Measurements from ENCODE around the gene INTS4. TPM values are rescaled to one million over a fixed set of nuclear protein-coding genes. Genes with fewer than 3 reads are reported as not detected.

INTS4 gene
- total RNA-seq, 6 experiments from 2014 or later: 8.3 to 19.0 (median 14.7) TPM

GRCh38 chr11:77828926-77829325 is 165.5 kb downstream of the INTS4 start:
- ATAC-seq (no peak), DNase-seq (no peak)
- peaks cover 0 to 3% (median 1%) of the 10 kb centered on the region in 4 donors for H3K4me1 ChIP-seq
- H3K4me3 ChIP-seq: no peak overlapping the region
- TF ChIP-seq CTCF (IDR thresholded peaks at IDR 0.05) (no peak), POLR2A (IDR thresholded peaks at IDR 0.05) (no peak)
- intact Hi-C loops (cut with DNase I): no loop called here
- no peak overlapping the region for H3K27ac ChIP-seq
- H3K27me3 ChIP-seq: no peaks in the 10 kb centered on the region
- no peaks in the 10 kb centered on the region for H3K9me3 ChIP-seq
- H3K36me3 ChIP-seq: no peaks in the 10 kb centered on the region
- WGBS (ENCODE audit: insufficient coverage, low coverage, low lambda C conversion rate, missing lambda C conversion rate): 94% methylated on average over 2 of the region's 2 CpGs

Small RNA genes within 50 kb of the gene (small RNA-seq; reads per million reads assigned to genes)
- 0 reads per million in 2 experiments for gene AP002812.4

Other genes with a start within 250 kb of the INTS4 start
- 10 to 100 TPM in 5 of 6 experiments, 1 to 10 TPM in 1; 8.4 to 23.0 (median 20.6) TPM for gene RSF1, start 173.9 kb downstream of the INTS4 start, total RNA-seq
- gene AAMDC, start 173.5 kb downstream of the INTS4 start, total RNA-seq: 10 to 100 TPM; 10.4 to 19.2 (median 14.5) TPM
- gene KCTD14, start 28.6 kb upstream of the INTS4 start, total RNA-seq: 10 to 100 TPM in 1 of 6 experiments, 1 to 10 TPM in 5; 4.8 to 12.1 (median 6.3) TPM
- 10 to 100 TPM in 4 of 6 experiments, 1 to 10 TPM in 2; 3.0 to 92.0 (median 40.1) TPM for gene THRSP, start 69.2 kb upstream of the INTS4 start, total RNA-seq
- gene NDUFC2, start 85.2 kb upstream of the INTS4 start, total RNA-seq: 100 to 1,000 TPM; 105 to 265 (median 183) TPM
- gene ALG8, start 145.0 kb upstream of the INTS4 start, total RNA-seq: 10 to 100 TPM; 22.0 to 38.0 (median 30.3) TPM
- gene KCTD21, start 194.0 kb upstream of the INTS4 start, total RNA-seq: 10 to 100 TPM in 5 of 6 experiments, 1 to 10 TPM in 1; 9.6 to 15.6 (median 11.9) TPM
- gene USP35, start 194.3 kb upstream of the INTS4 start, total RNA-seq: 10 to 100 TPM in 1 of 6 experiments, 1 to 10 TPM in 5; 5.3 to 10.1 (median 7.9) TPM